OCI-LY7 (cell line): ENCODE results near the gene COL28A1. TPM values are rescaled to one million over a fixed set of nuclear protein-coding genes. Genes with fewer than 3 reads are reported as not detected.

Experiments
- BruUV-seq: library from RNA; stranded (reverse); fragments of 400-500 nt; replicated peaks from 2 replicates; lab custom pipeline; 2021; lab: Mats Ljungman, UMichigan
- CTCF ChIA-PET: fragments of 300-600 bp; sonication (Branson Sonifier 250); formaldehyde crosslinking; loops from one replicate; lab custom pipeline; 2022; ENCODE audit warnings: antibody characterized with exemption; ENCODE audit not compliant: unreplicated experiment; lab: Charles Lee
- POLR2A ChIA-PET: fragments of 300-600 bp; sonication (Branson Sonifier 250); formaldehyde crosslinking; loops from one replicate; lab custom pipeline; 2022; ENCODE audit warnings: antibody characterized with exemption; lab: Charles Lee
- DNase-seq: peaks from one replicate; pipeline ENCODE4 v3.0.0-alpha.2; 2015; ENCODE audit warnings: low spot score
- H2AFZ ChIP-seq: fragments of 200-600 bp; sonication (generic), shearing (Covaris generic); 2 replicates; pipeline ENCODE4 v1.6.1; 2014; ENCODE audit warnings: mild to moderate bottlenecking, antibody characterized with exemption, low read length, moderate library complexity
- H3K27ac ChIP-seq: fragments of 200-600 bp; sonication (generic); 2 replicates; pipeline ENCODE4 v1.5.1; 2014; ENCODE audit warnings: mixed run types, low read depth, mild to moderate bottlenecking, moderate library complexity, low read length, inconsistent platforms; ENCODE audit not compliant: poor library complexity, severe bottlenecking
- H3K36me3 ChIP-seq: fragments of 200-600 bp; sonication (generic); 2 replicates; pipeline ENCODE4 v1.6.1; 2014; ENCODE audit warnings: mild to moderate bottlenecking, antibody characterized with exemption, low read length, moderate library complexity, mixed read lengths; ENCODE audit not compliant: insufficient read depth
- H3K4me1 ChIP-seq: fragments of 200-600 bp; sonication (generic); 2 replicates; pipeline ENCODE4 v1.5.1; 2014; ENCODE audit warnings: mild to moderate bottlenecking, low read length; ENCODE audit not compliant: insufficient read depth, poor library complexity, severe bottlenecking
- H3K4me2 ChIP-seq: fragments of 200-600 bp; sonication (generic); 2 replicates; pipeline ENCODE4 v1.6.1; 2014; ENCODE audit warnings: mild to moderate bottlenecking, low read length
- H3K4me3 ChIP-seq: fragments of 200-600 bp; sonication (generic); 2 replicates; pipeline ENCODE4 v1.5.1; 2014; ENCODE audit warnings: mild to moderate bottlenecking, low read depth, low read length; ENCODE audit not compliant: poor library complexity, severe bottlenecking
- H3K79me2 ChIP-seq: fragments of 200-600 bp; sonication (generic); 2 replicates; pipeline ENCODE4 v1.6.1; 2016; ENCODE audit warnings: low read depth, mild to moderate bottlenecking, low read length, moderate library complexity, mixed read lengths; ENCODE audit not compliant: insufficient read depth
- H3K9me2 ChIP-seq: fragments of 200-600 bp; sonication (generic); 2 replicates; pipeline ENCODE4 v1.6.1; 2016; ENCODE audit warnings: mild to moderate bottlenecking, low read length, mixed read lengths; ENCODE audit not compliant: insufficient read depth
- H3K9me3 ChIP-seq: fragments of 200-600 bp; sonication (generic); 2 replicates; pipeline ENCODE4 v1.6.1; 2014; ENCODE audit warnings: mild to moderate bottlenecking, mixed run types, low read length, mixed read lengths
- H4K20me1 ChIP-seq: fragments of 200-600 bp; sonication (generic); 2 replicates; pipeline ENCODE4 v1.6.1; 2014; ENCODE audit warnings: mild to moderate bottlenecking, antibody characterized with exemption, low read length, moderate library complexity, mixed read lengths; ENCODE audit not compliant: insufficient read depth
- EZH2phosphoT487 ChIP-seq: fragments of 200-600 bp; sonication (generic); IDR thresholded peaks from 2 replicates; pipeline ENCODE4 v1.6.1; 2018; ENCODE audit warnings: low read depth, borderline replicate concordance, mild to moderate bottlenecking, mixed run types, antibody characterized with exemption, low read length, moderate library complexity, mixed read lengths
- intact Hi-C: fragments of 100-400 bp; cut with micrococcal nuclease; formaldehyde crosslinking; loops from one replicate; pipeline ENCODE4 v1.10.0; 2022; ENCODE audit not compliant: unreplicated experiment
- total RNA-seq, 2 experiments: library from RNA; depleted of rRNA in 1 of 2; stranded (reverse); fragments of >200 nt in 1 of 2; shearing (Covaris generic) in 1 of 2; gene quantifications; 2 replicates each; pipeline ENCODE4 v1.2.3, GENCODE V29; 2014 to 2022
- TF ChIP-seq, protein P1 (sequence below): fragments of 200-600 bp; sonication (generic); conservative IDR thresholded peaks from 2 replicates; pipeline ENCODE4 v1.5.1; 2014; ENCODE audit warnings: mild to moderate bottlenecking, antibody characterized with exemption, low read length, moderate library complexity, mixed read lengths

Gene COL28A1
- total RNA-seq, 2 experiments from 2014 or later: not detected

DNA sequence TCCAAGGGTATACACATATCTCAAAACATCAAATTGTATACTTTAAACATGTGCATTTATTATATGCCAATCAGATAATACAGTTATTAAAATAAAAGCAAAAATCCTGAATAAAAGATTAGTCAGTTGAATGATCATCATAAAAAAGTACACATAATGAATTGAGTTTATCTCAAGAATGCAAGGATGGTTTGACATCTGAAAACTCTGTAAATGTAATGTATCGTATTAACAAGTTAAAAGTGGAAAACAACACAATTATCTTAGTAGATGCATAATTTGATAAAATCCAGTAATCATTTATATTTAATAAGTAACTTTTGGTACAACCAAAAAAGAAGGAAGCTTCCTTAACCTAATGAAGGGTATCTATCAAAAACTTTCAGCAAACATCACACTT, 86.6 kb downstream of the COL28A1 start:
- Histone ChIP-seq H3K36me3 (no peaks in the 10 kb centered on the region), H3K27ac (no peak overlapping the region), H3K79me2 (no peaks in the 10 kb centered on the region), H2AFZ (no peak overlapping the region), H3K4me2 (no peak overlapping the region), H4K20me1 (no peaks in the 10 kb centered on the region), H3K9me3 (peaks cover 21% of the 10 kb centered on the region; the same call in 1 of the 2 replicates), H3K4me1 (no peaks in the 10 kb centered on the region), H3K4me3 (no peak overlapping the region), H3K9me2 (peaks cover 3% of the 10 kb centered on the region; the same call in 1 of the 2 replicates)
- no peak for DNase-seq
- intact Hi-C loops: no loop called here
- POLR2A ChIA-PET: interaction anchor here (0.6 kb wide), 1 partner anchor 168 kb away, joined by 3 read pairs; no protein-coding TSS in a partner anchor
- TF ChIP-seq, protein P1, sequence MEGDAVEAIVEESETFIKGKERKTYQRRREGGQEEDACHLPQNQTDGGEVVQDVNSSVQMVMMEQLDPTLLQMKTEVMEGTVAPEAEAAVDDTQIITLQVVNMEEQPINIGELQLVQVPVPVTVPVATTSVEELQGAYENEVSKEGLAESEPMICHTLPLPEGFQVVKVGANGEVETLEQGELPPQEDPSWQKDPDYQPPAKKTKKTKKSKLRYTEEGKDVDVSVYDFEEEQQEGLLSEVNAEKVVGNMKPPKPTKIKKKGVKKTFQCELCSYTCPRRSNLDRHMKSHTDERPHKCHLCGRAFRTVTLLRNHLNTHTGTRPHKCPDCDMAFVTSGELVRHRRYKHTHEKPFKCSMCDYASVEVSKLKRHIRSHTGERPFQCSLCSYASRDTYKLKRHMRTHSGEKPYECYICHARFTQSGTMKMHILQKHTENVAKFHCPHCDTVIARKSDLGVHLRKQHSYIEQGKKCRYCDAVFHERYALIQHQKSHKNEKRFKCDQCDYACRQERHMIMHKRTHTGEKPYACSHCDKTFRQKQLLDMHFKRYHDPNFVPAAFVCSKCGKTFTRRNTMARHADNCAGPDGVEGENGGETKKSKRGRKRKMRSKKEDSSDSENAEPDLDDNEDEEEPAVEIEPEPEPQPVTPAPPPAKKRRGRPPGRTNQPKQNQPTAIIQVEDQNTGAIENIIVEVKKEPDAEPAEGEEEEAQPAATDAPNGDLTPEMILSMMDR: no peak
- TF ChIP-seq EZH2phosphoT487: no peak
- CTCF ChIA-PET: no interaction called here
- no TSS peak for BruUV-seq

DNA sequence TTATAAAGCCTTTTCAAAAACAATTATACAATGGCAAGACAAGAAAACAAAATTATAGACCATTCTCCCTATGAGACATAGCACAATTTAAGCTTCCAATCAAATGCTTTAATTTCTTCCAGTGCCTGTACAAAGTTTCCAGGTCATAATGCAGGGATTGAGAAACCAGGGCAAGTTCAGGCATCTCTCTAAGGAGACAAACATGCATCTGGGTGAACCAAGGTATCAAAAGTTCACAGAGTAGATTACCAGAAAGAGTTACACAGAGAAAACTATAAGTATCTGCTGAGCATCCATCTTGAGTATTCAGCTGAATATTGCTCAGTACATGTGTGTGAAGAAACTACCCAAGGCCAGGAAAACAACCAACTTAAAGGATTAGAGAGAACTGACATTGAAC, 89.1 kb downstream of the COL28A1 start:
- intact Hi-C loops: no loop called here
- TF ChIP-seq EZH2phosphoT487: no peak
- no peaks in the 10 kb centered on the region for H3K4me1 ChIP-seq
- DNase-seq: no peak
- H3K4me3 ChIP-seq: no peak overlapping the region
- H3K27ac ChIP-seq: no peak overlapping the region
- peaks cover 21% of the 10 kb centered on the region; the same call in 1 of the 2 replicates for H3K9me3 ChIP-seq
- ChIA-PET CTCF (no interaction called here), POLR2A (interaction anchor here (0.7 kb wide), 1 partner anchor 783 kb away, joined by 3 read pairs; no protein-coding TSS in a partner anchor)
- H2AFZ ChIP-seq: no peak overlapping the region
- H3K9me2 ChIP-seq: peaks cover 3% of the 10 kb centered on the region; the same call in 1 of the 2 replicates
- H4K20me1 ChIP-seq: no peaks in the 10 kb centered on the region
- H3K36me3 ChIP-seq: no peaks in the 10 kb centered on the region
- no peak overlapping the region for H3K4me2 ChIP-seq
- BruUV-seq: no TSS peak
- no peaks in the 10 kb centered on the region for H3K79me2 ChIP-seq

DNA sequence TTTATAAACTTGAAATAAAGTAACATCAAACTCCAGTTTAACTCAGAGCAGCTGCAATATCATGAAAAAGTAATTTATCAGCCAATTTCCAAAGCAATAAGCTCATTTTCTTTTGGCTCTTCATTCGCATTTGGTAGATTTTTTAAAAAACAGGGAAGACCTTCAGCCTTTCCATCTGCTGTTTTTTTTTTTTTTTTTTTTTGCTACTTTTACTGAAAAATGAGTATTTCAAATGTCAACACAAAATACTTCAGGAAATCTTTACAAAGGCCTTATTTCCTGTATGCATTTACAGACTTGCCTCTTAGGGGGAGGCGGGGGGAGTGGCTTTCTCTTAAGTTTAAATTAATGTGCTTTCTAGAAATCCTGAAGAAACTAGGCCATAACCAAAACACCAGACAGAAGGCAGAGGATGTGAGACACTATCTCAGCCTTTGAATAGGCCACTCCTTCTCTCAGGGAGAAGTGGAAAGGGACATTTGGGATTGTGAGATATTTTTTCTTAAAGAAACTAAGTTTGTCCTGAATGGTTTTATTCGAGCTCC, 91.8 kb downstream of the COL28A1 start:
- Histone ChIP-seq H3K27ac (no peak overlapping the region), H3K79me2 (no peaks in the 10 kb centered on the region), H3K4me1 (no peaks in the 10 kb centered on the region), H3K9me2 (no peaks in the 10 kb centered on the region), H3K4me2 (no peak overlapping the region), H3K4me3 (no peak overlapping the region), H3K9me3 (peaks cover 6% of the 10 kb centered on the region; the same call in 1 of the 2 replicates), H3K36me3 (no peaks in the 10 kb centered on the region), H2AFZ (no peak overlapping the region), H4K20me1 (no peaks in the 10 kb centered on the region)
- intact Hi-C loops: no loop called here
- no TSS peak for BruUV-seq
- DNase-seq: no peak
- TF ChIP-seq EZH2phosphoT487: no peak
- TF ChIP-seq, protein P1: no peak
- POLR2A ChIA-PET: interaction anchor here (0.6 to 1.1 kb wide), 6 partner anchors 76 to 1581 kb away, joined by 3 to 9 read pairs (median 4); no protein-coding TSS in a partner anchor
- CTCF ChIA-PET: no interaction called here
